Non-pigmented ciliary epithelial cell (primary cell): Measurements from ENCODE around the gene ALX1.

ENCODE experiments used
- DNase-seq: peaks from one replicate; pipeline ENCODE4 v3.0.0-alpha.2; 2010; ENCODE audit warnings: low read depth

Gene ALX1

GRCh38 chr12:85280165-85280983 is at the start of gene ALX1:
Gene ALX1, plus strand, starts transcription at chr12:85280220. Its CDS starts 42 bp downstream, at chr12:85280262.
- DNase-seq = no peak

- no peak for DNase-seq
Measured at GRCh38 chr12:85237327-85237726, 42.7 kb upstream of the ALX1 start.

GRCh38 chr12:85244561-85244960 is 35.5 kb upstream of the ALX1 start:
- no peak for DNase-seq

GRCh38 chr12:85253853-85254252 is 26.2 kb upstream of the ALX1 start:
- DNase-seq = no peak

- no peak for DNase-seq
Measured at GRCh38 chr12:85257671-85258070, 22.3 kb upstream of the ALX1 start.

- no peak for DNase-seq
Measured at GRCh38 chr12:85260447-85260846, 19.6 kb upstream of the ALX1 start.

- no peak for DNase-seq
Measured at GRCh38 chr12:85260896-85261295, 19.1 kb upstream of the ALX1 start.

GRCh38 chr12:85266356-85266755 is 13.7 kb upstream of the ALX1 start:
- DNase-seq = no peak

- no peak for DNase-seq
Measured at GRCh38 chr12:85273381-85274314, 6.4 kb upstream of the ALX1 start.

GRCh38 chr12:85274315-85274651 is 5.7 kb upstream of the ALX1 start:
- DNase-seq = no peak

- no peak for DNase-seq
Measured at GRCh38 chr12:85275374-85275773, 4.6 kb upstream of the ALX1 start.

- no peak for DNase-seq
Measured at GRCh38 chr12:85277191-85277590, 2.8 kb upstream of the ALX1 start.

GRCh38 chr12:85277900-85278597 is 2.0 kb upstream of the ALX1 start:
- DNase-seq = no peak

- no peak for DNase-seq
Measured at GRCh38 chr12:85278598-85279448, 1.2 kb upstream of the ALX1 start.

GRCh38 chr12:85279449-85280164 is 413 bp upstream of the ALX1 start:
- DNase-seq = no peak

GRCh38 chr12:85280984-85281630 is 1.1 kb downstream of the ALX1 start:
- DNase-seq = no peak

GRCh38 chr12:85281636-85282312 is 1.8 kb downstream of the ALX1 start:
- no peak for DNase-seq

- no peak for DNase-seq
Measured at GRCh38 chr12:85283560-85283959, 3.5 kb downstream of the ALX1 start.

- DNase-seq = no peak
Measured at GRCh38 chr12:85296362-85296761, 16.3 kb downstream of the ALX1 start.

GRCh38 chr12:85299053-85299452 is 19.0 kb downstream of the ALX1 start:
- DNase-seq = no peak
